K562 (cell line): ENCODE data around the gene REM1. TPM values are rescaled to one million over a fixed set of nuclear protein-coding genes. Genes with fewer than 3 reads are reported as not detected.
A peak's percentile ranks its signal among the peaks of the same experiment; 100 is the strongest.

ENCODE experiments used
- ATAC-seq: fragments of 200-7000 bp; cut with Tn5 transposase; 3 replicates; pipeline ENCODE4 v1.9.1; 2020; ENCODE audit warnings: moderate library complexity
- BruUV-seq: library from RNA; stranded (reverse); fragments of 400-500 nt; replicated peaks from 2 replicates; lab custom pipeline; 2021; lab: Mats Ljungman, UMichigan
- CTCF ChIA-PET: fragments of 300-600 bp; formaldehyde crosslinking; extraction: SDS; loops from one replicate; lab custom pipeline; 2021; ENCODE audit warnings: low intra/inter-chr PET ratio; lab: Yijun Ruan, JAX
- POLR2A ChIA-PET: fragments of 300-600, 350-650 bp; sonication (Branson Sonifier 250); formaldehyde crosslinking; extraction: SDS; loops from one replicate; lab custom pipeline; 2021; ENCODE audit warnings: antibody characterized with exemption, inconsistent platforms; lab: Yijun Ruan, JAX
- DNase-seq, 4 experiments: peaks; one replicate each; pipeline versions ENCODE4 v3.0.0 to v3.0.0-alpha.2; 2011 to 2018; ENCODE audit warnings: low spot score in 3 of 4, mixed read lengths in 3 of 4; ENCODE audit errors: extremely low read depth in 1 of 4
- FAIRE-seq: peaks from 2 replicates; lab custom pipeline; 2011; peaks lifted over from hg19 to GRCh38; lab: Jason Lieb, UNC
- H2AFZ ChIP-seq: 2 replicates; pipeline ENCODE4 v1.6.0; 2011; ENCODE audit warnings: low read depth, low read length, control low read depth, inconsistent platforms
- H3K27ac ChIP-seq: fragments of 200-600 bp; 3 replicates; pipeline ENCODE4 v1.8.0; 2011; ENCODE audit warnings: low read depth, mild to moderate bottlenecking, control low read depth, inconsistent platforms, low read length, moderate library complexity, mixed read lengths; ENCODE audit errors: extremely low read depth
- H3K27me3 ChIP-seq, 2 experiments: fragments of 300-600 bp in 1 of 2; 2 replicates in 1 of 2; 3 replicates in 1 of 2; pipeline versions ENCODE4 v1.6.0 to v1.8.0; 2011; ENCODE audit warnings: inconsistent platforms in 2 of 2, low read length in 2 of 2, mild to moderate bottlenecking in 1 of 2, mixed read lengths in 1 of 2, moderate library complexity in 1 of 2; ENCODE audit not compliant: control insufficient read depth in 2 of 2, insufficient read depth in 2 of 2
- H3K36me3 ChIP-seq: fragments of 300-600 bp; 3 replicates; pipeline ENCODE4 v1.8.0; 2011; ENCODE audit warnings: mild to moderate bottlenecking, low read length, inconsistent platforms; ENCODE audit not compliant: control insufficient read depth, insufficient read depth
- H3K4me1 ChIP-seq, 2 experiments: fragments of 200-600 bp in 1 of 2; replicated peaks in 1 of 2; 2 replicates in 1 of 2; 3 replicates in 1 of 2; pipeline versions ENCODE4 v1.5.1 to v1.8.0; 2011; ENCODE audit warnings: inconsistent platforms in 2 of 2, low read length in 2 of 2, mild to moderate bottlenecking in 1 of 2, mixed read lengths in 1 of 2, moderate library complexity in 1 of 2; ENCODE audit not compliant: control insufficient read depth in 2 of 2, insufficient read depth in 2 of 2
- H3K4me2 ChIP-seq: 2 replicates; pipeline ENCODE4 v1.6.1; 2011; ENCODE audit warnings: low read length, control low read depth, inconsistent platforms, mixed read lengths; ENCODE audit not compliant: insufficient read depth
- H3K4me3 ChIP-seq: fragments of 200-600 bp; sonication (generic), shearing (Covaris generic); 2 replicates; pipeline ENCODE4 v1.5.1; 2016; ENCODE audit warnings: control low read depth, inconsistent platforms
- H3K79me2 ChIP-seq: fragments of 200-600 bp; 3 replicates; pipeline ENCODE4 v1.8.0; 2011; ENCODE audit warnings: low read length, inconsistent platforms; ENCODE audit not compliant: control insufficient read depth, insufficient read depth
- H3K9ac ChIP-seq, 2 experiments: 2 replicates each; pipeline versions ENCODE4 v1.6.0 to v1.6.1; 2011; ENCODE audit warnings: low read depth in 2 of 2, low read length in 2 of 2, control low read depth in 1 of 2, inconsistent platforms in 1 of 2, mild to moderate bottlenecking in 1 of 2, mixed read lengths in 1 of 2; ENCODE audit not compliant: insufficient read depth in 1 of 2
- H3K9me1 ChIP-seq: one replicate; pipeline ENCODE4 v1.6.0; 2011; ENCODE audit warnings: inconsistent platforms, mild to moderate bottlenecking, low read length, moderate library complexity; ENCODE audit not compliant: control insufficient read depth, insufficient read depth
- H3K9me3 ChIP-seq: replicated peaks from 2 replicates; pipeline ENCODE4 v1.5.1; 2011; ENCODE audit warnings: low read depth, low read length, inconsistent platforms; ENCODE audit not compliant: control insufficient read depth, insufficient read depth
- H4K20me1 ChIP-seq: replicated peaks from 2 replicates; pipeline ENCODE4 v1.6.1; 2011; ENCODE audit warnings: low read length, inconsistent platforms, mixed read lengths; ENCODE audit not compliant: control insufficient read depth, insufficient read depth
- ARID1B ChIP-seq: fragments of 450-650 bp; IDR thresholded peaks from 2 replicates; pipeline ENCODE4 v1.6.1; 2016; ENCODE audit warnings: antibody characterized with exemption, mild to moderate bottlenecking, inconsistent platforms
- CBFA2T3 ChIP-seq: fragments of 450-650 bp; IDR thresholded peaks from 2 replicates; pipeline ENCODE4 v1.6.1; 2017
- TAL1 ChIP-seq: fragments of 450-650 bp; IDR thresholded peaks from 2 replicates; pipeline ENCODE4 v1.6.1; 2016; ENCODE audit warnings: mild to moderate bottlenecking
- ZKSCAN3 ChIP-seq: fragments of 250-450 bp; sonication (Bioruptor Pico); IDR thresholded peaks from 2 replicates; pipeline ENCODE4 v1.4.0; 2020
- ZNF140 ChIP-seq: fragments of 250-450 bp; sonication (Bioruptor Pico); IDR thresholded peaks from 2 replicates; pipeline ENCODE4 v1.8.0; 2021; ENCODE audit warnings: moderate library complexity, mild to moderate bottlenecking, inconsistent platforms
- WGBS: fragments of 100-300 bp; shearing (Covaris generic); methylation state at CpG from one replicate; pipeline ENCODE4 v1.1.6; 2016; ENCODE audit warnings: low coverage, mixed read lengths; ENCODE audit not compliant: insufficient coverage; ENCODE audit errors: missing lambda C conversion rate; 5-methylcytosine and 5-hydroxymethylcytosine counted together
- in situ Hi-C: fragments of 300-500 bp; cut with MboI; formaldehyde crosslinking; loops from 4 replicates; pipeline ENCODE4 v1.15.0; 2018; ENCODE audit warnings: inconsistent platforms, mixed read lengths
- intact Hi-C: fragments of 100-400 bp; cut with micrococcal nuclease; formaldehyde crosslinking; loops from 2 replicates; pipeline ENCODE4 v1.14.2; 2022
- polyA plus RNA-seq, 8 experiments: library from polyadenylated mRNA; depleted of rRNA in 4 of 8; stranded (reverse) in 5 of 8; unstranded in 3 of 8; fragments of >200 nt; fragmentation: Nextera tagmentation in 2 of 8; fragmentation: Illumina TruSeq in 1 of 8; extraction: Ambion mirVana in 2 of 8; extraction: Trizol in 1 of 8; gene quantifications; 2 replicates each; pipeline versions ENCODE4 v1.2.1 to v1.2.3, GENCODE V29; 2011 to 2014; ENCODE audit warnings: inconsistent platforms in 1 of 8, missing spikeins in 1 of 8
- total RNA-seq, 7 experiments: library from RNA; depleted of rRNA in 6 of 7; stranded (reverse); fragments of >200 nt in 6 of 7; fragmentation: Illumina TruSeq in 2 of 7; extraction: Trizol in 2 of 7; gene quantifications; 2 replicates each; pipeline versions ENCODE4 v1.2.1 to v1.2.3, GENCODE V29; 2011 to 2021; ENCODE audit warnings: low replicate concordance in 1 of 7

REM1 gene
- total and polyA plus RNA-seq, 9 of the 15 experiments (the other 6 are each of a cell fraction or from before 2014, with no cell fraction given): not detected

DNA sequence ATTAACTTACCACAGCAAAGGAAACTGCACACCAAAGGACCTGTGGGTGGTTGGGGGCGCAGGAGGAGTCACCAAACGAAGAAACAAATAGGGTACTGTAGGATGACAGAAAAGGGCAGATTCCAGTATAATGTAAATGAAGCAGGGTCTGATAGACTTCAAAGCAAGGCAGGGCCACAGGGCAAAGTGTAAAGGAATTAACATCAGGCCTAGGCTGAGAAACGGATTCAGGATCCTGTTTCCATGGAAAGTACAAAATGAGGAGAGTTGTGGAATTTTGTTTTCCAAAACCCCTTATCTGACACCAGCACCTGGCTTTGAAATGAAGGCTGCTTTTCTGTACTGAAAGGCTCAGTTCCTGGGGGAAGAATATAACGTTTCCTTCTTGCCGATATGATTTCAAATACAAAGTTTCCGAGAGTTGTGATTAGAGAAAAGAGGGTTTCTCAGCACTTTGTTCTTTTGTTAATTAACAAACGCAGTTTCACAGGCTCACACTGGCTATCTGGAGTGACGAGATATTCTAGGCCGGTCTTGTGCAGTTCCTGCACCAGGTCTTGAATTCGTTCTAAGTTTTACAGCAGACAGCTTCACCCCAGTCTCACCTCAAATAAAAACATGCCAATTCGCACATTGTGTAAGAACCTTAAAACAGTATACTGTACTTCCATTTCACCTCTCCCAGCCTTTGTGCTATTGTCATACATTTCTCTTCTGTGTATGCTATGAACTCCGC is 28.8 kb upstream of the REM1 start:
- H3K27me3 ChIP-seq: peaks cover 0 to under 1% of the 10 kb centered on the region in 2 experiments; a peak in 1 of 5 replicates
- H3K4me2 ChIP-seq: no peak overlapping the region
- H3K36me3 ChIP-seq: no peaks in the 10 kb centered on the region
- in situ Hi-C loops: no loop called here
- no peak overlapping the region for H3K27ac ChIP-seq
- POLR2A ChIA-PET: no interaction called here
- ATAC-seq: peak; percentile 55
- no peaks in the 10 kb centered on the region for H3K79me2 ChIP-seq
- H3K4me1 ChIP-seq: peaks cover 0 to 3% of the 10 kb centered on the region in 2 experiments; a peak in 1 of 5 replicates
- no peaks in the 10 kb centered on the region for H3K9me3 ChIP-seq
- CTCF ChIA-PET: no interaction called here
- no peak overlapping the region for H3K9ac ChIP-seq
- BruUV-seq: no TSS peak
- peak overlapping the region; percentile 69 for H2AFZ ChIP-seq
- no peak overlapping the region for H3K4me3 ChIP-seq
- intact Hi-C loops: no loop called here
- no peak for FAIRE-seq
- 6% methylated on average over 12 of the region's 12 CpGs for WGBS
- TF ChIP-seq ZNF140 (CRISPR knock-in tag): no peak
- peak; percentile 26; the same call in 1 of the 2 replicates for TF ChIP-seq CBFA2T3
- TF ChIP-seq ARID1B: peak; percentile 43; the same call in 1 of the 2 replicates
- TF ChIP-seq ZKSCAN3: no peak
- peak; percentile 34; the same call in 1 of the 2 replicates for TF ChIP-seq TAL1
- no peaks in the 10 kb centered on the region for H3K9me1 ChIP-seq
- H4K20me1 ChIP-seq: no peaks in the 10 kb centered on the region
- no peak for DNase-seq
